NB4 (cell line): Measurements from ENCODE around the gene RNF220.

Experiments used
- MYC ChIP-seq: IDR thresholded peaks from 2 replicates; pipeline ENCODE4 v1.6.1; 2011; ENCODE audit warnings: low read depth, low read length
- POLR2A ChIP-seq: IDR thresholded peaks from 2 replicates; pipeline ENCODE4 v1.6.1; 2011; ENCODE audit warnings: mild to moderate bottlenecking; ENCODE audit not compliant: insufficient read length; ENCODE audit errors: extremely low read depth
- TF ChIP-seq, protein P1 (sequence below): IDR thresholded peaks from one replicate; pipeline ENCODE4 v1.5.1; 2012; ENCODE audit warnings: low read depth, low read length
- TF ChIP-seq, protein P2 (sequence below): IDR thresholded peaks from 2 replicates; pipeline ENCODE4 v1.6.1; 2011; ENCODE audit warnings: low read depth, low read length

DNA sequence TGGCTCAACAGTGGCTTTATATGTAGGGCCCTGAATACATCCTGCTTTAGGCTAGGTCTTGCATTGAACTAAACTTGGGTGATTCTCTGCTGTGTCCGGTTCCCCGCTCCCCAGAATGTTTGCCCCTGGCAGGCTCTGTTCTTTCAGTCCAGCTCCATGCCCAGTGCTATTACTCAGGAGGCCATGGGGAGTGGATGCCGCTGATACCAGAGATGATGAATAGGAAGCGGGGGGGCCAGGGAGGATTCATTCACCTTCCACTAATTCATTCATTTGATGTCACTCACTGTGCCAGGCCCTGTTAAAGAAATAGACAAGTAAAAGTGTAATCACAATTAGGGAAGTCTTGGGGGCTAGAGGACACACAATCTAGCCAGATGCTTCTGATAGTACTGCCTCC is 185.4 kb downstream of the RNF220 start:
- TF ChIP-seq, protein P1, sequence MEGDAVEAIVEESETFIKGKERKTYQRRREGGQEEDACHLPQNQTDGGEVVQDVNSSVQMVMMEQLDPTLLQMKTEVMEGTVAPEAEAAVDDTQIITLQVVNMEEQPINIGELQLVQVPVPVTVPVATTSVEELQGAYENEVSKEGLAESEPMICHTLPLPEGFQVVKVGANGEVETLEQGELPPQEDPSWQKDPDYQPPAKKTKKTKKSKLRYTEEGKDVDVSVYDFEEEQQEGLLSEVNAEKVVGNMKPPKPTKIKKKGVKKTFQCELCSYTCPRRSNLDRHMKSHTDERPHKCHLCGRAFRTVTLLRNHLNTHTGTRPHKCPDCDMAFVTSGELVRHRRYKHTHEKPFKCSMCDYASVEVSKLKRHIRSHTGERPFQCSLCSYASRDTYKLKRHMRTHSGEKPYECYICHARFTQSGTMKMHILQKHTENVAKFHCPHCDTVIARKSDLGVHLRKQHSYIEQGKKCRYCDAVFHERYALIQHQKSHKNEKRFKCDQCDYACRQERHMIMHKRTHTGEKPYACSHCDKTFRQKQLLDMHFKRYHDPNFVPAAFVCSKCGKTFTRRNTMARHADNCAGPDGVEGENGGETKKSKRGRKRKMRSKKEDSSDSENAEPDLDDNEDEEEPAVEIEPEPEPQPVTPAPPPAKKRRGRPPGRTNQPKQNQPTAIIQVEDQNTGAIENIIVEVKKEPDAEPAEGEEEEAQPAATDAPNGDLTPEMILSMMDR: no peak
- no peak for TF ChIP-seq MYC
- TF ChIP-seq POLR2A: no peak
- TF ChIP-seq, protein P2, sequence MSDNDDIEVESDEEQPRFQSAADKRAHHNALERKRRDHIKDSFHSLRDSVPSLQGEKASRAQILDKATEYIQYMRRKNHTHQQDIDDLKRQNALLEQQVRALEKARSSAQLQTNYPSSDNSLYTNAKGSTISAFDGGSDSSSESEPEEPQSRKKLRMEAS: no peak
